ENCODE results near the gene JARID2.

Gene JARID2

DNA sequence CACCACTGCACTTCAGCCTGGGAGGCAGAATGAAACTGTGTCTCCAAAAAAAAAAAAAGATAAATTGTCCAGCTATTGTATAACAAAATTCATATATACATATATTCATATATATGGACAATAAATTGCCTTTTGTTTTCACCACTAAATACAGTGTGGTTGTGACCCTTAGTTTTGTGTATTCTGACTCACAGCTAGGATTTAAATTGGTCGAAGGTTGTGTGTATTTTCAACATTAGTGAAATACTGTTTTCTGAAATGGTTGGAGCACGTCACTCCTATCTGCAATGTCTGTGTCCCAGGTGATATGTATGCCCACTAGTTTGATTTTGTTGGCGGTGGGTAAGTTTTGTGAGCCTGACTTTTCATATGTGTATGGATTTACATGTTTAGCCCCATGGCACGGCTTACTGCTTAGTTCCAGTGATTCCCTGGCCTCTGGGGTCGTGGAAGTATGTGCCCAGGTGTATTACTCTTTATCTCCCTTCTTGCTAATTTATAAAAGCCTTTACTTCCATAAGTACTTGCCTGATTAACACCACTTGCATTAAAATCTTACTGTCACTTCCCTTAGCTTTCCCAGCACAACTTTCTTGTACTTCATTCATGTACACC, 33.3 kb downstream of the JARID2 start:
- TF ChIP-seq, protein P1, sequence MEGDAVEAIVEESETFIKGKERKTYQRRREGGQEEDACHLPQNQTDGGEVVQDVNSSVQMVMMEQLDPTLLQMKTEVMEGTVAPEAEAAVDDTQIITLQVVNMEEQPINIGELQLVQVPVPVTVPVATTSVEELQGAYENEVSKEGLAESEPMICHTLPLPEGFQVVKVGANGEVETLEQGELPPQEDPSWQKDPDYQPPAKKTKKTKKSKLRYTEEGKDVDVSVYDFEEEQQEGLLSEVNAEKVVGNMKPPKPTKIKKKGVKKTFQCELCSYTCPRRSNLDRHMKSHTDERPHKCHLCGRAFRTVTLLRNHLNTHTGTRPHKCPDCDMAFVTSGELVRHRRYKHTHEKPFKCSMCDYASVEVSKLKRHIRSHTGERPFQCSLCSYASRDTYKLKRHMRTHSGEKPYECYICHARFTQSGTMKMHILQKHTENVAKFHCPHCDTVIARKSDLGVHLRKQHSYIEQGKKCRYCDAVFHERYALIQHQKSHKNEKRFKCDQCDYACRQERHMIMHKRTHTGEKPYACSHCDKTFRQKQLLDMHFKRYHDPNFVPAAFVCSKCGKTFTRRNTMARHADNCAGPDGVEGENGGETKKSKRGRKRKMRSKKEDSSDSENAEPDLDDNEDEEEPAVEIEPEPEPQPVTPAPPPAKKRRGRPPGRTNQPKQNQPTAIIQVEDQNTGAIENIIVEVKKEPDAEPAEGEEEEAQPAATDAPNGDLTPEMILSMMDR (conservative IDR thresholded peaks at IDR 0.05; ENCODE audit: low read depth), result no peak
- no peak for DNase-seq (ENCODE audit: low spot score)
- ChIA-PET POLR2A (ENCODE audit: low non-redundant PET) (interaction anchor here (0.6 kb wide), 2 partner anchors 139 to 1008 kb away, joined by 3 to 5 read pairs; no protein-coding TSS in a partner anchor), CTCF (no interaction called here)
- H3K27ac ChIP-seq, result no peak overlapping the region

- TF ChIP-seq, protein P1 (conservative IDR thresholded peaks at IDR 0.05; ENCODE audit: low read depth), result no peak
- no peak for DNase-seq (ENCODE audit: low spot score)
- POLR2A ChIA-PET (ENCODE audit: low non-redundant PET), result no interaction called here
- CTCF ChIA-PET, result no interaction called here
- no peak overlapping the region for H3K27ac ChIP-seq
These were observed 34.2 kb downstream of the JARID2 start for GRCh38 chr6:15280028-15280427.

DNA sequence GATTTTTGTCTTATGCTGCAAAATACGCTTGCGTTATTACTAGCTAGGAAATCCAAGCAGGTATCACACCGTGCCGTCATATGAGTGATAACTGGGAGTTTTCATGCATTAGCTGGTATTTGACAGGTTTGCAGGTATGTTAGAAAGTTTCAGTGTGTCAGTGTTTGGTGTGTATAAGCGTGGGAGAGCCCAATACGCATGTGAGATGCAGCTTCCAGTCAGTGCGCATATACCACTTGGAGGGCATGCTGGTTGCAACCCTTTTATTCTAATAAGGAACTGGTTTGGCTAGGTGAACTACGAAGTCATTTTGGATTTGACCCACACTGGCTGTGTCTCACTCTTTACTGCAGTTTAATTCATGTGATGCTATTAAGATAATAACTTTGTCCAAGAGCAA, 35.1 kb downstream of the JARID2 start:
- no peak overlapping the region; the same call in 1 of the 2 replicates for H3K27ac ChIP-seq
- ChIA-PET POLR2A (ENCODE audit: low non-redundant PET) (interaction anchor here (0.6 kb wide), 1 partner anchor 340 kb away, joined by 3 read pairs; no protein-coding TSS in a partner anchor), CTCF (no interaction called here)
- no peak for DNase-seq (ENCODE audit: low spot score)
- TF ChIP-seq, protein P1 (conservative IDR thresholded peaks at IDR 0.05; ENCODE audit: low read depth), result no peak

DNA sequence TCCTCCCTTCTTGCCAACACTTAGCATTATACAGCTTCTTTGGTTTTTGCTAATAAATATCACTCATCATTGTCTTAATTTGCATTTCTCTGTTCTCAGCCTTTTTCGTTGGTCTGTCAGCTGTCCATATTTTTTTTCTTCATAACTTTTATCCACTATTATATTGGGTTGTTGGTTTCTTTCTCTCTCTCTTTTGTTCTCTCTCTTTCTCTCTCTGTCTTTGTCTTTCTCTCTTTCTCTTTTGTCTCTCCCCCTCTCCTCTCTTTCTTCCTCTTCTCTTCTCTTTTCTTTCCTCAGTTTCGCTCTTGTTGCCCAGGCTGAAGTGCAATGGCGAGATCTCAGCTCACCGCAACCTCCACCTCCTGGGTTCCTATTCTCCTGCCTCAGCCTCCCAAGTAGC, 36.5 kb downstream of the JARID2 start:
- TF ChIP-seq, protein P1 (conservative IDR thresholded peaks at IDR 0.05; ENCODE audit: low read depth), result no peak
- no peak for DNase-seq (ENCODE audit: low spot score)
- ChIA-PET POLR2A (ENCODE audit: low non-redundant PET) (no interaction called here), CTCF (interaction anchor here (0.7 to 1.0 kb wide), 2 partner anchors 28 to 50 kb away, joined by 3 read pairs; no protein-coding TSS in a partner anchor)
- H3K27ac ChIP-seq, result no peak overlapping the region

DNA sequence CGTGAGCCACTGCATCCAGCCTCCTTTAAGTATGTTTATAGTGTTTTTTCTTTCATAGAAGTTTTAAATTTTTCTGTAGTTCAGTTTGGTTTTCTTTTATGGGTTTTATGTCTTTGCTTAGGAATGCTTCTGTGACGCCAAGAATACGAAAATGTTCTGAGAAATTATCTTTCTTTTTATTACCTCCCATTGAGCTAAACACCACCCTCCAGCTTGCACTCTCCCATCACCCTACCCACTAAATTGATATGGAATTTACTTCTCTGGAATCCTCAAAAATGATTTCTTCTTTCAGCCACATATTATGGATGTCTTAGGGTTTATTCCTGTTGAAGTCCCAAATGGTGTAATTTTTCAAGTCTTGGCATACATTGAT, 38.1 kb downstream of the JARID2 start:
- H3K27ac ChIP-seq, result no peak overlapping the region
- ChIA-PET POLR2A (ENCODE audit: low non-redundant PET) (no interaction called here), CTCF (interaction anchor here (0.7 kb wide), 1 partner anchor 57 kb away, joined by 4 read pairs; no protein-coding TSS in a partner anchor)

DNA sequence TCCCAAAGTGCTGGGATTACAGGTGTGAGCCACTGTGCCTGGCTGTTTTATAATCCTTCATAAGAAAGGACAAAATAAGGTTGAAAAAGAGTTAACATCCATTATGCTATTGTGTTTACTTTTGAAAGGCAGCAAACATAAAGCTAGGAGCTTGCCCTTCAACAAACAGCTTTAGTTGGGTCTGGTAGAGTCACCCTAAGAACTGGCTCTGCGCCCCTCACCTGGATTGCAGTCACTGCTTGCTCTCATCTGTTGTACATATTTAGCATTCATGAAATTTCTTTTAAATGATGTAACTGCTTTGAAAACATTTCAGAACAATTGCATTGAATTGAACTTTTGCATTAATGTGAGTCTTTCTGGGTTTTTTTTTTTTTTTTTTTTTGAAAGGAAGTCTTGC, 38.9 kb downstream of the JARID2 start:
- ChIA-PET CTCF (no interaction called here), POLR2A (ENCODE audit: low non-redundant PET) (no interaction called here)
- peak overlapping the region; percentile 52 for H3K27ac ChIP-seq
- peak; percentile 48 for DNase-seq (ENCODE audit: low spot score)
- TF ChIP-seq, protein P1 (conservative IDR thresholded peaks at IDR 0.05; ENCODE audit: low read depth), result no peak

More for the DNA sequence above, 38.1 kb downstream of the JARID2 start:
- TF ChIP-seq, protein P1 (conservative IDR thresholded peaks at IDR 0.05; ENCODE audit: low read depth), result no peak
- DNase-seq (ENCODE audit: low spot score), result no peak

Measured in RWPE1 (cell line).